Fibroblast of upper back skin (primary cell): Measurements from ENCODE around the gene PLCE1.
"Not testable (repeated sequence)": the region's sequence is repeated elsewhere in the genome, so short reads cannot be mapped to it uniquely, and the experiment has no call there.

Experiments used
- DNase-seq: peaks from one replicate; pipeline ENCODE4 v3.0.0-alpha.2; 2013

The PLCE1 gene

GRCh38 chr10:93993782-93994437 lies at the start of gene PLCE1:
Gene PLCE1 (plus strand): TSS chr10:93993931. CDS start chr10:94031047, 37,116 bp downstream.
- peak; percentile 15 for DNase-seq

DNA sequence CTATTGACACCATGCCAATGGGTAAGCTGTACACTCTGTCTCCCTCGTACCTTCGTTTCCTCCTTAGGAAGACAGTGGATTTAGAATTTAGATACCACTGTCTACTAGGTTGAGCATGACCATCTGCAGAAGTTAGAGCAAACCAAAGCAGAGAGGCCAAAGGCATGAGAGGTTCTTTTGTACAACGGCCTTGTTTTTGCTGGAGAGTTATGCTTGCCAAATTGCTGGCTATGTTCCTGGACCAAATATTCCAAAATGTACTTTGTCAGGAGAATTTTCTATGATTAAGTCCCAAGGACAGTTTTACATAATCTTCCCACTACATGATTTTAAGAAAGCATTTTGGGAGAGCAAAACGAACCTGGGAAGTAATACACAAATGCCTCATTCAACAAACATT lies 47.9 kb upstream of the PLCE1 start:
- no peak for DNase-seq

GRCh38 chr10:93947055-93947454 lies 46.7 kb upstream of the PLCE1 start:
- peak; percentile 85 for DNase-seq

DNA sequence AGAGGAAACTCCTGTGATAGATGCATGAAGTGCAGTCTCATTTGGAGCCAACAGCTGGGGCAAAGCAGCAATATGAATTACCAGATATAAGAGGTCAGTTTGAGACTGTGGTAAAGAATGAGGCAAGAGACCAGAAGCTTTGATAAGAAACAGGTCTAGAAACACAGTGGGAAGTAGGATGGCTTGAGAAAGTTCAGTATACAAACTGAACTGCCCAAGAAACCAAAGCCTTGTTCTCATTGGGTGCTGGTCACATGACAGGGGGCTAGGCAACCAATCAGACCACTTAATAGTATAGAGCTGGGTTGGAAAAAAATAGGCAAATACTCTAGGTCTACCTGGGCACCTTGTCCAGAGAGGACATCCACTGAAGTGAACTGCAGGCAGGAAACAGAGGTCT lies 46.2 kb upstream of the PLCE1 start:
- peak; percentile 3 for DNase-seq

DNA sequence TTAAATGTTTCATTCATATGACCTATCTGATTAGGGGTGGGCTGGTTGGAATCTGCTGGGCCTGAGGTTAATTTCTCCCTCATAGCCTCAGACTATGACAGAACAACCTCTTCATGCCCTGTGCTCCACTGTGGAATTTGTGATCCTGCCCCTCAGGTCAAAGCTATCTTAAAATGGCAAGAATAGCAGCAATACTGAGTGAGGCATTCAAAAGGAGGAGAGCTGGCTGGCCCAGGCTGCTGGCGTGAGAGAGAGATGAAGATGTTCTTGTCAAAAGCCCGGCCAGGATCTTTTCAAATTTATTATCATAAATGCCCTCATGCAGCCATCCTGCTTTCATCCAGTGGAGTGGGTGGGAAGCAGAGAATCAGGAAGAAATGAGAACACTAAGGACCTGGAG lies 41.8 kb upstream of the PLCE1 start:
- no peak for DNase-seq

DNA sequence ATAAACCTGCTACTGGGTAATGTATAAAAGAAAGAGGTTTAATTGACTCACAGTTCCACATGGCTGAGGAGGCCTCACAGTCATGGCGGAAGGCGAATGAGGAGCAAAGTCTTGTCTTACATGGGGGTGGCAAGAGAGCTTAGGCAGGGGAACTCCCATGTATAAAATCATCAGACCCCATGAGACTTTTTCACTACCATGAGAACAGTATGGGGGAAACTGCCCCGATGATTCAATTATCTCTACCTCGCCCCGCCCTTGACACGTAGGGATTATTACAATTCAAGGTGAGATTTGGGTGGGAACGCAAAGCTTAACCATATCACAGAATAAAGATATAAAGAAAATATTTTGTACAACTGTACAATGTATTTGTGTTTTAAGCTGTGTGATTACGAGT lies 39.4 kb upstream of the PLCE1 start:
- no peak for DNase-seq

- DNase-seq: peak; percentile 35
Observed at GRCh38 chr10:93954726-93955363, 38.9 kb upstream of the PLCE1 start.

- DNase-seq: no peak
Observed at GRCh38 chr10:93958834-93959233, 34.9 kb upstream of the PLCE1 start.

DNA sequence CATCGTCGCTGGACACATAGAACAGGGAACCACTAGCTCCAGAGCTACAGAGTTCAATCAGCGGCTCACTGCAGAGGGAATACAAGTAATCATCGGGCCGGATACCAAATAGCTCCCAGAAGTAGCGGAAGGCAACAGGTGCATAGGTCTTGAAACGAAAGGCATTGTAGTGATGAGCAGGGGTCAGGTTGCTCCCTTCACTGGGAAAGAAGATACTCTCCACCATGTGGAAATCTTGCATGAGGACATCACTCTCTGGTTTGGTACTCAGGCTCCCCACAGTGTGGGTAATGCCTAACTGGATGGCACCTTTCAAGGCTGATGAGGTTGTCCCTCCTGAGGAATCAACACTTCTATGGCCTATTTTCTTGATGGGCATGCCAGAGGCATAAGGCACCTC lies 32.7 kb upstream of the PLCE1 start:
- not testable (repeated sequence) for DNase-seq

- no peak for DNase-seq
Observed at GRCh38 chr10:93962973-93963372, 30.8 kb upstream of the PLCE1 start.

GRCh38 chr10:93963434-93963833 lies 30.3 kb upstream of the PLCE1 start:
- no peak for DNase-seq

- no peak for DNase-seq
Observed at GRCh38 chr10:93965911-93966310, 27.8 kb upstream of the PLCE1 start.

GRCh38 chr10:93967756-93968155 lies 26.0 kb upstream of the PLCE1 start:
- no peak for DNase-seq

DNA sequence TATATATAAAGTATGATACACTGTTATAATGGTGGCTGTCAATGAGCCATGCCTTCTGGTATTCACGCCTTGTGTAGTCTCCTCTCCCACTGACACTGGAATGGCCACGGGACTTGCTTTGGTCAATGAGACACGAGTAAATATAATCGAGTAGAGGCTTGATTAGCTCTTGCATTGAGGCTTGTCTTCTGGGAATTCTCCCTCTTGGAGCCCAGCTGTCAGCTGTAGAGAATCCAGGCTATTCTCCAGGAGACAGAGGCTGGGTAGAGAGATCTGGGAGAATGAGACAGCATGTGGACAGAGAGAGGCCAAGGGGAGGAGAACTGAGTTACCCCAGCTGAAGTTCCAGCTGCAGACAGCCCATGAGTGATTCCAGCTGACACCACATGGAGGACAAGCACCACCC lies 25.2 kb upstream of the PLCE1 start:
- DNase-seq: no peak

DNA sequence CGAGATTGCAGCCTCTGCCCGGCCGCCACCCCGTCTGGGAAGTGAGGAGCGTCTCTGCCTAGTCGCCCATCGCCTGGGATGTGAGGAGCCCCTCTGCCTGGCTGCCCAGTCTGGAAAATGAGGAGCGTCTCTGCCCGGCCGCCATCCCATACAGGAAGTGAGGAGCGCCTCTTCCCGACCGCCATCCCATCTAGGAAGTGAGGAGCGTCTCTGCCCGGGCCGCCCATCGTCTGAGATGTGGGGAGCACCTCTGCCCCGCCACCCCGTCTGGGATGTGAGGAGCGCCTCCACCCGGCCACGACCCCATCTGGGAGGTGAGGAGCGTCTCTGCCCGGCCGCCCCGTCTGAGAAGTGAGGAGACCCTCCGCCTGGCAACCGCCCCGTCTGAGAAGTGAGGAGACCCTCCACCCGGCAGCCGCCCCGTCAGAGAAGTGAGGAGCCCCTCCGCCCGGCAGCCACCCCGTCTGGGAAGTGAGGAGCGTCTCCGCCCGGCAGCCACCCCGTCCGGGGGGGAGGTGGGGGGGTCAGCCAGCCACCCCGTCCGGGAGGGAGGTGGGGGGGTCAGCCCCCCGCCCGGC lies 23.2 kb upstream of the PLCE1 start:
- not testable (repeated sequence) for DNase-seq

GRCh38 chr10:93973748-93974445 lies 19.8 kb upstream of the PLCE1 start:
- no peak for DNase-seq

- no peak for DNase-seq
Observed at GRCh38 chr10:93977442-93977841, 16.3 kb upstream of the PLCE1 start.

GRCh38 chr10:93980486-93980885 lies 13.2 kb upstream of the PLCE1 start:
- DNase-seq: no peak

- DNase-seq: no peak
Observed at GRCh38 chr10:93991114-93991513, 2.6 kb upstream of the PLCE1 start.

DNA sequence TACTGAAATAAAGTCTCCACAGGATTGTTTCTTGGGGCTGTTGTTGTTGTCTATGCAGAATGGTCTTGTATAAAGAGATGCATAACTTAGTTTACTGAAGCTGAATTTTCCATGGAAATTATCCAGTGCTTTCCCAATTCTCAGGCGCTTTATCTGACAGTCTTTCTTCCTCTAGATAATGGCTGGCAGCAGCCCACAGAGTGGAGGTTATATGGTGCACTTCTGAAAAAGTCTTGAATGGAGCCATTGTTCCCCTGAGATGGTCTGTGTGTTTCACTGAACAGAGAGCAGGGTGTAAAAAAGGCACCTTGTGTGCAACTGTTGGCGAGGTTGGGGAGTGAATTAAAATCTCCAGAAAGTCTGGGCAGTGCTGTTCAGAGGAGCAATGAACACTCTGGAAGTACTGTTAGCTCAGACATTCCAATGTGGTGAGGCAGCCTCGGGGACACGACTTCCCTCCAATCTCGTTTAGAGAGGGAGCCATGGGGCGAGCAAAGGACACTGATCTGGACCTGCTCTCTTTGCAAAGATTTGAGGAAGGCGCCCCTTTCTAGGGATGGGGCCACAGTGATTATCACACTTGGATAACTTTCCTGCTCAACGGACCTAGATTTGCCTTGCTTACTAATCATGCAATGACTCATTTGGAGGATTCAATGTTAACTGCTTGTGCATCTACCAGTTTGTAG lies 2.0 kb upstream of the PLCE1 start:
- peak; percentile 72 for DNase-seq

- no peak for DNase-seq
Observed at GRCh38 chr10:93992400-93993030, 1.2 kb upstream of the PLCE1 start.

DNA sequence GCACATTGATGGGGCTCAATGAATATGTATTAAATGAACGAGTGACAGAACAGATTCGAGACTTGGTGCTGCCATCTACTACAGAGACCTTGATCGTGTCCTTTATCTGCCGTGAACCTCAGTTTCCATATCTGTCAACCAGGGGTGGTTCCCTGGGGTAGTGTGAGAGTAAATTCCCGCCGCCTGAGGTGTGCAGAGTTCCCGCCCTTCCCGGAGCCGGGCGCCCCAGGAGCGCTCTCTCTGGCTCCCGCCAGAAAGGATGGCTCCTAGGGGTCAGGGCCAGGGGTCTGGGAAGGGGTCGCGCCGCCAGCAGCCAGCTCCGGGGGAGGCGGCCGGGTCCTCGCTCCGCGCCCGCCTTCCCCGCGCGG lies 333 bp upstream of the PLCE1 start:
- DNase-seq: no peak

DNA sequence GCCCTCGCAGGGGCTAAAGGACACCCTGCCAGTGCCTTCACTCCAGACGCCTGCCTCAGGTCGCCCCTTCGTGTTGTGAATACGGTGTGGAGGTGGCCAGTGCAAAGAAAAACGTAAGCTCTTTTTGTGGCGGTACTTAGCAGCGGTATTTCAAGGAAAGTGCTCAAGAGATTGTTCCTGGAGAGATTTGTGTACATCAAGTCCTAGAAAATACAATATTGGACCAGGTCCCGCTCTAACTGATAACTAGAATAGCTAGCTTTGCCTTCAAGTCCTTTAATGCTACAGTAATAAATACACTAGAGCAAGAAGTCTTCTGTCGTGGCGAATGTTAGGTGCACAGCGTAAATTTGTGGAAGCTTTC lies 689 bp downstream of the PLCE1 start:
- no peak for DNase-seq
